Gastroesophageal sphincter (tissue), 3 donors: ENCODE data around the gene GSTM4.

ENCODE experiments used
- CTCF ChIP-seq, 4 experiments: fragments of 200-600 bp in 2 of 4; fragments of 450-650 bp in 2 of 4; sonication (generic) in 1 of 4; IDR thresholded peaks; one replicate each; pipeline ENCODE4 v1.5.1; 2017 to 2019; ENCODE audit warnings: antibody characterized with exemption in 4 of 4, mild to moderate bottlenecking in 2 of 4, moderate library complexity in 2 of 4
- POLR2A ChIP-seq, 2 donors: fragments of 450-650 bp; IDR thresholded peaks; one replicate each; pipeline ENCODE4 v1.6.1; 2017; ENCODE audit warnings: antibody characterized with exemption in 2 of 2, mild to moderate bottlenecking in 2 of 2, moderate library complexity in 1 of 2

GRCh38 chr1:109624201-109625010 is 31.5 kb upstream of the GSTM4 start:
- TF ChIP-seq POLR2A (IDR thresholded peaks at IDR 0.05): no peak
- no peak for TF ChIP-seq CTCF (IDR thresholded peaks at IDR 0.05)
